WTC11 (cell line): ENCODE data around the gene ZNF486. TPM values are rescaled to one million over a fixed set of nuclear protein-coding genes. Genes with fewer than 3 reads are reported as not detected.
"Not testable (repeated sequence)": the region's sequence is repeated elsewhere in the genome, so short reads cannot be mapped to it uniquely, and the experiment has no call there.

Experiments used
- ATAC-seq: fragments of 200-7000 bp; cut with Tn5 transposase; 2 replicates; pipeline ENCODE4 v1.10.0; 2021; ENCODE audit warnings: mild to moderate bottlenecking, moderate library complexity
- CTCF ChIA-PET: fragments of 300-600 bp; sonication (Branson Sonifier 250); formaldehyde crosslinking; loops from one replicate; lab custom pipeline; 2021; ENCODE audit warnings: antibody characterized with exemption; lab: Charles Lee
- POLR2A ChIA-PET: fragments of 350-600 bp; sonication (Branson Sonifier 250); formaldehyde crosslinking; loops from one replicate; lab custom pipeline; 2021; ENCODE audit warnings: antibody characterized with exemption; lab: Charles Lee
- DNase-seq: peaks from one replicate; pipeline ENCODE4 v3.0.0; 2021; ENCODE audit warnings: low spot score
- H3K27ac Mint-ChIP-seq: 2 replicates; pipeline ENCODE4 v1.8.0; 2021; ENCODE audit warnings: mixed read lengths
- H3K27me3 Mint-ChIP-seq: 2 replicates; pipeline ENCODE4 v1.8.0; 2021; ENCODE audit warnings: low read depth, mild to moderate bottlenecking, moderate library complexity, mixed read lengths
- H3K36me3 Mint-ChIP-seq: 2 replicates; pipeline ENCODE4 v1.8.0; 2021; ENCODE audit warnings: mixed read lengths
- H3K4me1 Mint-ChIP-seq: 2 replicates; pipeline ENCODE4 v1.8.0; 2022; ENCODE audit warnings: mixed read lengths
- H3K4me3 Mint-ChIP-seq: 2 replicates; pipeline ENCODE4 v1.8.0; 2021; ENCODE audit warnings: mild to moderate bottlenecking, moderate library complexity, mixed read lengths
- H3K9me3 Mint-ChIP-seq: 2 replicates; pipeline ENCODE4 v1.8.0; 2021; ENCODE audit warnings: mixed read lengths
- AFF4 ChIP-seq: sonication (generic); formaldehyde crosslinking; IDR thresholded peaks from 2 replicates; pipeline ENCODE4 v1.8.1; 2023; ENCODE audit warnings: mild to moderate bottlenecking, missing genetic modification reagents, borderline replicate concordance
- AR ChIP-seq: fragments of 250-450 bp; sonication (Bioruptor Pico); IDR thresholded peaks from 2 replicates; pipeline ENCODE4 v1.9.0; 2021; ENCODE audit warnings: mild to moderate bottlenecking
- ATF6 ChIP-seq: sonication (generic); formaldehyde crosslinking; IDR thresholded peaks from 2 replicates; pipeline ENCODE4 v1.8.1; 2023; ENCODE audit warnings: mild to moderate bottlenecking, missing genetic modification reagents
- CBFB ChIP-seq: sonication (generic); formaldehyde crosslinking; IDR thresholded peaks from 2 replicates; pipeline ENCODE4 v1.8.1; 2022; ENCODE audit warnings: mild to moderate bottlenecking, low read depth, missing genetic modification reagents
- FOXJ3 ChIP-seq: sonication (generic); formaldehyde crosslinking; IDR thresholded peaks from 2 replicates; pipeline ENCODE4 v1.9.0; 2021; ENCODE audit warnings: missing genetic modification reagents, mild to moderate bottlenecking, borderline replicate concordance
- FOXP1 ChIP-seq: sonication (generic); formaldehyde crosslinking; IDR thresholded peaks from 2 replicates; pipeline ENCODE4 v1.8.0; 2022; ENCODE audit warnings: missing genetic modification reagents, mild to moderate bottlenecking, moderate library complexity, borderline replicate concordance
- HMGA2 ChIP-seq: fragments of 250-450 bp; sonication (Bioruptor Pico); IDR thresholded peaks from 2 replicates; pipeline ENCODE4 v1.4.0; 2021; ENCODE audit warnings: mild to moderate bottlenecking, moderate library complexity
- NR1H2 ChIP-seq: sonication (generic); formaldehyde crosslinking; IDR thresholded peaks from 2 replicates; pipeline ENCODE4 v1.9.0; 2021; ENCODE audit warnings: mild to moderate bottlenecking, moderate library complexity, missing genetic modification reagents
- ZBTB21 ChIP-seq: sonication (generic); formaldehyde crosslinking; IDR thresholded peaks from 2 replicates; pipeline ENCODE4 v1.8.1; 2023; ENCODE audit warnings: mild to moderate bottlenecking, missing genetic modification reagents, borderline replicate concordance
- ZNF138 ChIP-seq: sonication (generic); formaldehyde crosslinking; conservative IDR thresholded peaks from 2 replicates; pipeline ENCODE4 v1.8.1; 2022; ENCODE audit warnings: mild to moderate bottlenecking, moderate library complexity, missing genetic modification reagents
- ZNF232 ChIP-seq: sonication (generic); formaldehyde crosslinking; IDR thresholded peaks from 2 replicates; pipeline ENCODE4 v1.8.0; 2022; ENCODE audit warnings: mild to moderate bottlenecking, missing genetic modification reagents
- ZNF263 ChIP-seq: sonication (generic); formaldehyde crosslinking; IDR thresholded peaks from 2 replicates; pipeline ENCODE4 v1.8.1; 2022; ENCODE audit warnings: low read depth, mild to moderate bottlenecking, moderate library complexity, missing genetic modification reagents
- total RNA-seq: library from RNA; stranded (reverse); gene quantifications from 3 replicates; pipeline ENCODE4 v1.2.3, GENCODE V29; 2021
- TF ChIP-seq, protein P1 (sequence below): sonication (generic); formaldehyde crosslinking; IDR thresholded peaks from 2 replicates; pipeline ENCODE4 v1.8.1; 2022; ENCODE audit warnings: mild to moderate bottlenecking, missing genetic modification reagents, moderate library complexity, borderline replicate concordance

Gene ZNF486
- total RNA-seq, 1 experiment from 2014 or later, result 22.3 TPM

DNA sequence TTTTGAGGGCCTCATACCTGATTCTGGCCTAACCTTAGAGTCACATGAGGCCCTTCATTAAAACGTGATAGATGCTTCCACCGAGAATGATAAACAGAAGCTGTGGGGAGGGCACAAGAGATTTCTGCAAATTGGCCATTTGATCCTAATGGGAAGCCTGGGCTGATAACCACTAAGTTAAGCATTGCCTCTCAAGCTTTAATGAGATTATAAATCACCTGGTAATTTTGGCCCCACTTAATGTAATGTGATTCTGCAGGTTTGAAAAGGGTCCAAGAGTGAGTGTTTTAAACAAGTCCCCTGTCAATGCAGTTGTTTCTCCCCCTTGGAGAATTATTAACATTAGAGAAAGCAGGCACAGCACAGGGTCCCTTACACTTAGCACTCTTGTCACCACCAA is 42.0 kb downstream of the ZNF486 start:
- H3K9me3 Mint-ChIP-seq, result 0 out of 2 replicates have a peak, but pooled peaks cover 4% of the 10 kb centered on the region
- no peak for DNase-seq
- POLR2A ChIA-PET, result no interaction called here
- peaks cover 43% of the 10 kb centered on the region for H3K36me3 Mint-ChIP-seq
- no peak for TF ChIP-seq CBFB
- no peak for TF ChIP-seq ZNF232 (CRISPR knock-in tag)
- TF ChIP-seq HMGA2 (CRISPR knock-in tag), result no peak
- no peak for TF ChIP-seq AR (CRISPR knock-in tag)
- no peak for TF ChIP-seq FOXJ3 (CRISPR knock-in tag)
- no peak for TF ChIP-seq NR1H2
- no peak for TF ChIP-seq FOXP1 (CRISPR knock-in tag)
- TF ChIP-seq, all 79 proteins: peak for 0
- Mint-ChIP-seq H3K4me3 (no peak overlapping the region), H3K4me1 (no peaks in the 10 kb centered on the region), H3K27me3 (no peaks in the 10 kb centered on the region), H3K27ac (no peak overlapping the region)
- ATAC-seq, result no peak
- CTCF ChIA-PET, result no interaction called here

DNA sequence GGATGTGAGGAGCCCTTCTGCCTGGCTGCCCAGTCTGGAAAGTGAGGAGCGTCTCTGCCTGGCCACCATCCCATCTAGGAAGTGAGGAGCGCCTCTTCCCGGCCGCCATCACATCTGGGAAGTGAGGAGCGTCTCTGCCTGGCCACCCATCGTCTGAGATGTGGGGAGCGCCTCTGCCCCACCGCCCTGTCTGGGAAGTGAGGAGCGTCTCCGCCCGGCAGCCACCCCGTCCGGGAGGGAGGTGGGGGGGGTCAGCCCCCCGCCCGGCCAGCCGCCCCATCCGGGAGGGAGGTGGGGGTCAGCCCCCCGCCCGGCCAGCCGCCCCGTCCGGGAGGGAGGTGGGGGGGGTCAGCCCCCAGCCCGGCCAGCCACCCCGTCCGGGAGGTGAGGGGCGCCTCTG is 47.4 kb downstream of the ZNF486 start:
- Mint-ChIP-seq H3K36me3 (peaks cover 45% of the 10 kb centered on the region), H3K4me1 (peaks cover 16% of the 10 kb centered on the region), H3K9me3 (peaks cover 11% of the 10 kb centered on the region)
- ATAC-seq, H3K27me3 Mint-ChIP-seq, H3K27ac Mint-ChIP-seq, CTCF ChIA-PET, H3K4me3 Mint-ChIP-seq, POLR2A ChIA-PET, DNase-seq: not testable (repeated sequence)

DNA sequence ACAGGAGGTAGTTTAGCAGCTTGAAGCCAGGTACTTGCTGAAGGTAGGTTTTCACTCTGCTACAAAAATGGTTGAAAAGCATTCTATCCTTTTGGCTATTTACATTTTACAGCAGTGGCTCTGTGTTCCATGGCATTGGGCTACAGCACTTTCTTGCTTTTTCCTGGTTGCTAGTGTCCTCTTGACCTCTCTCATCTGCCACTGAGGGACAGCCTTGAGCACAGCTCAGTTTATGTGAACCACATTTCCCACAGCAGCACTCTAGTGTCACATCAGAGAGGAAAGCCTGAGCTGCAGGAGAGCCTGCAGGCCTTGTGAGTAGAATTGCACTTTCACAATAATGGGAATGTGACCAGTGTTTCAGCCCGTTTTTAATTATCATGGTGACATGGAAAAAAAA is 54.6 kb downstream of the ZNF486 start:
- H3K9me3 Mint-ChIP-seq, POLR2A ChIA-PET, H3K4me3 Mint-ChIP-seq, H3K27me3 Mint-ChIP-seq, ATAC-seq, DNase-seq: not testable (repeated sequence)
- Mint-ChIP-seq H3K36me3 (peaks cover 37% of the 10 kb centered on the region), H3K4me1 (peaks cover 55% of the 10 kb centered on the region), H3K27ac (peak overlapping the region; percentile 80)
- CTCF ChIA-PET, result interaction anchor here (1.0 kb wide), 1 partner anchor 9 kb away, joined by 3 read pairs; no protein-coding TSS in a partner anchor

DNA sequence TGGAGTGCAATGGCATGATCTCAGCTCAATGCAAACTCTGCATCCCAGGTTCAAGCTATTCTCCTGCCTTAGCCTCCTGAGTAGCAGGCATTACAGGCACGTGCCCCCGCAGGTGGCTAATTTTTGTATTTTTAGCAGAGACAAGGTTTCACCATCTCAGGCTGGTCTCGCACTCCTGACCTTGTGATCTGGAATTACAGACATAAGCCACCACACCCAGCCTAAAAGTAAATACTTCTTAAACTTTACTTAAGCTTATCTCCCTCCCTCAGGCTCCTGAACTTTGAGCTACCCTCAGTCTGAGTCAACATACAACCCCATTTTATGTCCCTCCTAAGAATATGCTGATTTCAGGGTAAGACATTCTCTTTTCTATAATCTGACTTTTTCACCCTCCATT is 66.1 kb downstream of the ZNF486 start:
- CTCF ChIA-PET, result interaction anchor here (0.8 to 1.3 kb wide), 3 partner anchors 15 to 235 kb away, joined by 3 to 4 read pairs (median 4); no protein-coding TSS in a partner anchor
- TF ChIP-seq ZNF138 (CRISPR knock-in tag), result no peak
- TF ChIP-seq, protein P1, sequence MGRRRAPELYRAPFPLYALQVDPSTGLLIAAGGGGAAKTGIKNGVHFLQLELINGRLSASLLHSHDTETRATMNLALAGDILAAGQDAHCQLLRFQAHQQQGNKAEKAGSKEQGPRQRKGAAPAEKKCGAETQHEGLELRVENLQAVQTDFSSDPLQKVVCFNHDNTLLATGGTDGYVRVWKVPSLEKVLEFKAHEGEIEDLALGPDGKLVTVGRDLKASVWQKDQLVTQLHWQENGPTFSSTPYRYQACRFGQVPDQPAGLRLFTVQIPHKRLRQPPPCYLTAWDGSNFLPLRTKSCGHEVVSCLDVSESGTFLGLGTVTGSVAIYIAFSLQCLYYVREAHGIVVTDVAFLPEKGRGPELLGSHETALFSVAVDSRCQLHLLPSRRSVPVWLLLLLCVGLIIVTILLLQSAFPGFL (CRISPR knock-in tag), result no peak
- no peak for TF ChIP-seq ZNF263 (CRISPR knock-in tag)
- TF ChIP-seq ATF6, result no peak
- no peak for TF ChIP-seq ZBTB21 (CRISPR knock-in tag)
- TF ChIP-seq AFF4 (CRISPR knock-in tag), result no peak
- TF ChIP-seq AR (CRISPR knock-in tag), result no peak
- DNase-seq (no peak), ATAC-seq (no peak)
- Mint-ChIP-seq H3K36me3 (peaks cover 86% of the 10 kb centered on the region), H3K9me3 (peaks cover 37% of the 10 kb centered on the region), H3K4me1 (peaks cover 69% of the 10 kb centered on the region), H3K27ac (peak overlapping the region; percentile 79), H3K27me3 (no peaks in the 10 kb centered on the region; the same call in 1 of the 2 replicates), H3K4me3 (peak overlapping the region; percentile 44)
- POLR2A ChIA-PET, result no interaction called here
